ENCODE results near the gene TBRG4. TPM values are rescaled to one million over a fixed set of nuclear protein-coding genes. Genes with fewer than 3 reads are reported as not detected.

The TBRG4 gene
- polyA plus RNA-seq, 3 donors = 32.7 to 42.2 (median 38.4) TPM

GRCh38 chr7:45149606-45150005 is 38.1 kb upstream of the TBRG4 start:
- Histone ChIP-seq H3K9ac (ENCODE audit: insufficient read depth, low read length, poor library complexity, severe bottlenecking) (no peak overlapping the region), H4K20me1 (ENCODE audit: insufficient read depth, low read length) (no peaks in the 10 kb centered on the region), H2AFZ (ENCODE audit: insufficient read depth, low read depth, low read length, poor library complexity, severe bottlenecking) (no peak overlapping the region), H3K4me2 (replicated peaks; ENCODE audit: extremely low read depth, low read length, poor library complexity, severe bottlenecking) (no peak overlapping the region), H3K79me2 (ENCODE audit: insufficient read depth, low read length) (no peaks in the 10 kb centered on the region), H3K27ac (ENCODE audit: low read depth in 1 of 2, low read length in 2 of 2) (no peak overlapping the region), H3K27me3 (ENCODE audit: control insufficient read depth in 2 of 2, insufficient read depth in 2 of 2, low read length in 2 of 2) (no peaks in the 10 kb centered on the region), H3K36me3 (replicated peaks in 1 of 2; ENCODE audit: control insufficient read depth in 1 of 2, insufficient read depth in 2 of 2, low read length in 2 of 2) (no peaks in the 10 kb centered on the region), H3K4me1 (ENCODE audit: control insufficient read depth in 1 of 2, insufficient read depth in 2 of 2, low read length in 2 of 2) (no peaks in the 10 kb centered on the region), H3K9me3 (replicated peaks in 1 of 2; ENCODE audit: control insufficient read depth in 1 of 2, insufficient read depth in 1 of 2, low read length in 2 of 2) (no peaks in the 10 kb centered on the region), H3K4me3 (replicated peaks in 1 of 3; ENCODE audit: low read depth in 2 of 3, low read length in 3 of 3) (no peak overlapping the region)
- peaks cover 2% of the 10 kb centered on the region for H3K4me1 Mint-ChIP-seq
- intact Hi-C loops (cut with micrococcal nuclease) = loop anchor here (10.0 kb wide), 1 partner anchor 705 kb away; no protein-coding TSS in a partner anchor
- WGBS (ENCODE audit: insufficient coverage) = 67% methylated on average over 3 of the region's 5 CpGs
- H3K36me3 Mint-ChIP-seq = no peaks in the 10 kb centered on the region
- no peaks in the 10 kb centered on the region for H3K9me3 Mint-ChIP-seq
- no peak overlapping the region for H3K4me3 Mint-ChIP-seq
- TF ChIP-seq CTCF (IDR thresholded peaks at IDR 0.05) = no peak
- H3K27me3 Mint-ChIP-seq (ENCODE audit: low read depth in 3 of 3) = peaks cover 5 to 11% (median 9%) of the 10 kb centered on the region in 3 donors
- no peak for DNase-seq
- no peak overlapping the region for H3K27ac Mint-ChIP-seq

GRCh38 chr7:45148653-45148973 is 37.1 kb upstream of the TBRG4 start:
- no peaks in the 10 kb centered on the region for H3K9me3 Mint-ChIP-seq
- Histone ChIP-seq H4K20me1 (ENCODE audit: insufficient read depth, low read length) (no peaks in the 10 kb centered on the region), H3K9me3 (replicated peaks in 1 of 2; ENCODE audit: control insufficient read depth in 1 of 2, insufficient read depth in 1 of 2, low read length in 2 of 2) (no peaks in the 10 kb centered on the region), H3K4me3 (replicated peaks in 1 of 3; ENCODE audit: low read depth in 2 of 3, low read length in 3 of 3) (no peak overlapping the region), H3K4me1 (ENCODE audit: control insufficient read depth in 1 of 2, insufficient read depth in 2 of 2, low read length in 2 of 2) (no peaks in the 10 kb centered on the region), H3K9ac (ENCODE audit: insufficient read depth, low read length, poor library complexity, severe bottlenecking) (no peak overlapping the region), H3K27ac (ENCODE audit: low read depth in 1 of 2, low read length in 2 of 2) (no peak overlapping the region), H3K4me2 (replicated peaks; ENCODE audit: extremely low read depth, low read length, poor library complexity, severe bottlenecking) (no peak overlapping the region), H3K79me2 (ENCODE audit: insufficient read depth, low read length) (no peaks in the 10 kb centered on the region), H2AFZ (ENCODE audit: insufficient read depth, low read depth, low read length, poor library complexity, severe bottlenecking) (no peak overlapping the region), H3K36me3 (replicated peaks in 1 of 2; ENCODE audit: control insufficient read depth in 1 of 2, insufficient read depth in 2 of 2, low read length in 2 of 2) (no peaks in the 10 kb centered on the region), H3K27me3 (ENCODE audit: control insufficient read depth in 2 of 2, insufficient read depth in 2 of 2, low read length in 2 of 2) (no peaks in the 10 kb centered on the region)
- H3K27me3 Mint-ChIP-seq (ENCODE audit: low read depth in 3 of 3) = peaks cover 5 to 13% (median 10%) of the 10 kb centered on the region in 3 donors
- H3K27ac Mint-ChIP-seq = no peak overlapping the region
- peaks cover 2% of the 10 kb centered on the region for H3K4me1 Mint-ChIP-seq
- H3K4me3 Mint-ChIP-seq = no peak overlapping the region
- 90% methylated on average over 2 of the region's 10 CpGs for WGBS (ENCODE audit: insufficient coverage)
- intact Hi-C loops (cut with micrococcal nuclease) = no loop called here
- TF ChIP-seq CTCF (IDR thresholded peaks at IDR 0.05) = no peak
- no peak for DNase-seq
- no peaks in the 10 kb centered on the region for H3K36me3 Mint-ChIP-seq
